Measurements from ENCODE around the gene HLA-DMA.

The HLA-DMA gene

GRCh38 chr6:32906539-32906938 is 46.4 kb downstream of the HLA-DMA start:
- Histone ChIP-seq H3K36me3 (ENCODE audit: control insufficient read depth in 1 of 2, insufficient read depth in 2 of 2, low read length in 2 of 2) (no peaks in the 10 kb centered on the region), H3K14ac (ENCODE audit: low read length) (no peak overlapping the region), H3K18ac (ENCODE audit: low read length) (no peak overlapping the region), H3K23ac (ENCODE audit: low read length) (no peak overlapping the region), H3K4me2 (ENCODE audit: low read length) (no peak overlapping the region), H4K12ac (ENCODE audit: low read depth, low read length) (no peak overlapping the region), H3K27me3 (ENCODE audit: insufficient read depth, low read length) (no peaks in the 10 kb centered on the region), H4K8ac (ENCODE audit: low read depth, low read length) (no peak overlapping the region), H3K4ac (ENCODE audit: low read depth, low read length) (no peak overlapping the region), H3K9me3 (ENCODE audit: insufficient read depth, low read depth, low read length) (no peaks in the 10 kb centered on the region), H2AK5ac (ENCODE audit: low read length) (no peak overlapping the region), H3K79me1 (ENCODE audit: low read length) (no peaks in the 10 kb centered on the region), H2AFZ (ENCODE audit: insufficient read depth, low read length, poor library complexity) (no peak overlapping the region), H3K4me1 (ENCODE audit: control insufficient read depth in 1 of 2, insufficient read depth in 2 of 2, low read length in 2 of 2) (no peaks in the 10 kb centered on the region), H2BK5ac (ENCODE audit: low read depth, low read length, poor library complexity) (no peak overlapping the region), H3K79me2 (ENCODE audit: control insufficient read depth, insufficient read depth, low read length, poor library complexity) (no peaks in the 10 kb centered on the region), H2BK12ac (ENCODE audit: low read length) (no peak overlapping the region), H3K4me3 (ENCODE audit: low read depth, low read length) (no peak overlapping the region), H3K9ac (ENCODE audit: low read length) (no peak overlapping the region), H2BK120ac (ENCODE audit: insufficient read depth, low read length, poor library complexity) (no peak overlapping the region), H4K91ac (ENCODE audit: low read depth, low read length) (no peak overlapping the region), H3K27ac (ENCODE audit: low read depth, low read length) (no peak overlapping the region)
- no peak for DNase-seq
- no CpG with 5 or more reads among the region's 1 CpG for WGBS (ENCODE audit: extremely low coverage, insufficient coverage, insufficient read length)

- H2AK5ac ChIP-seq (ENCODE audit: low read length) = no peak overlapping the region
- H3K4me3 ChIP-seq (ENCODE audit: low read depth, low read length) = no peak overlapping the region
- no peak overlapping the region for H3K18ac ChIP-seq (ENCODE audit: low read length)
- no peaks in the 10 kb centered on the region for H3K27me3 ChIP-seq (ENCODE audit: insufficient read depth, low read length)
- no peak overlapping the region for H3K4me2 ChIP-seq (ENCODE audit: low read length)
- no peak overlapping the region for H4K91ac ChIP-seq (ENCODE audit: low read depth, low read length)
- H4K8ac ChIP-seq (ENCODE audit: low read depth, low read length) = no peak overlapping the region
- H3K9me3 ChIP-seq (ENCODE audit: insufficient read depth, low read depth, low read length) = no peaks in the 10 kb centered on the region
- no peak for DNase-seq
- no peaks in the 10 kb centered on the region for H3K4me1 ChIP-seq (ENCODE audit: control insufficient read depth in 1 of 2, insufficient read depth in 2 of 2, low read length in 2 of 2)
- no peak overlapping the region for H2BK5ac ChIP-seq (ENCODE audit: low read depth, low read length, poor library complexity)
- H3K36me3 ChIP-seq (ENCODE audit: control insufficient read depth in 1 of 2, insufficient read depth in 2 of 2, low read length in 2 of 2) = peaks cover 0 to 2% of the 10 kb centered on the region in 2 experiments
- no peak overlapping the region for H2BK120ac ChIP-seq (ENCODE audit: insufficient read depth, low read length, poor library complexity)
- H3K4ac ChIP-seq (ENCODE audit: low read depth, low read length) = no peak overlapping the region
- H4K12ac ChIP-seq (ENCODE audit: low read depth, low read length) = no peak overlapping the region
- no peak overlapping the region for H2AFZ ChIP-seq (ENCODE audit: insufficient read depth, low read length, poor library complexity)
- no peaks in the 10 kb centered on the region for H3K79me2 ChIP-seq (ENCODE audit: control insufficient read depth, insufficient read depth, low read length, poor library complexity)
- H3K9ac ChIP-seq (ENCODE audit: low read length) = no peak overlapping the region
- H3K14ac ChIP-seq (ENCODE audit: low read length) = no peak overlapping the region
- H3K23ac ChIP-seq (ENCODE audit: low read length) = no peak overlapping the region
- no peak overlapping the region for H2BK12ac ChIP-seq (ENCODE audit: low read length)
- no CpG with 5 or more reads among the region's 2 CpGs for WGBS (ENCODE audit: extremely low coverage, insufficient coverage, insufficient read length)
- no peak overlapping the region for H3K27ac ChIP-seq (ENCODE audit: low read depth, low read length)
- no peaks in the 10 kb centered on the region for H3K79me1 ChIP-seq (ENCODE audit: low read length)
These were observed 47.8 kb downstream of the HLA-DMA start for GRCh38 chr6:32905078-32905477.

- Histone ChIP-seq H3K4ac (ENCODE audit: low read depth, low read length) (no peak overlapping the region), H2BK12ac (ENCODE audit: low read length) (no peak overlapping the region), H2BK5ac (ENCODE audit: low read depth, low read length, poor library complexity) (no peak overlapping the region), H3K79me2 (ENCODE audit: control insufficient read depth, insufficient read depth, low read length, poor library complexity) (no peaks in the 10 kb centered on the region), H3K27ac (ENCODE audit: low read depth, low read length) (no peak overlapping the region), H3K4me1 (ENCODE audit: control insufficient read depth in 1 of 2, insufficient read depth in 2 of 2, low read length in 2 of 2) (no peaks in the 10 kb centered on the region), H3K27me3 (ENCODE audit: insufficient read depth, low read length) (no peaks in the 10 kb centered on the region), H3K79me1 (ENCODE audit: low read length) (no peaks in the 10 kb centered on the region), H3K23ac (ENCODE audit: low read length) (no peak overlapping the region), H4K8ac (ENCODE audit: low read depth, low read length) (no peak overlapping the region), H2AFZ (ENCODE audit: insufficient read depth, low read length, poor library complexity) (no peak overlapping the region), H2BK120ac (ENCODE audit: insufficient read depth, low read length, poor library complexity) (no peak overlapping the region), H3K18ac (ENCODE audit: low read length) (no peak overlapping the region), H2AK5ac (ENCODE audit: low read length) (no peak overlapping the region), H4K12ac (ENCODE audit: low read depth, low read length) (no peak overlapping the region), H3K9me3 (ENCODE audit: insufficient read depth, low read depth, low read length) (no peaks in the 10 kb centered on the region), H3K4me3 (ENCODE audit: low read depth, low read length) (no peak overlapping the region), H3K36me3 (ENCODE audit: control insufficient read depth in 1 of 2, insufficient read depth in 2 of 2, low read length in 2 of 2) (peaks cover 0 to 2% of the 10 kb centered on the region in 2 experiments), H3K14ac (ENCODE audit: low read length) (no peak overlapping the region), H4K91ac (ENCODE audit: low read depth, low read length) (no peak overlapping the region), H3K9ac (ENCODE audit: low read length) (no peak overlapping the region), H3K4me2 (ENCODE audit: low read length) (no peak overlapping the region)
- DNase-seq = no peak
These were observed 48.9 kb downstream of the HLA-DMA start for GRCh38 chr6:32903952-32904351.

All from trophoblast cell (in vitro differentiated cells and primary cell).